Activated CD4-positive, CD25-positive, alpha-beta regulatory T cell (primary cell): ENCODE results near the gene EXOC8.

Experiments used
- DNase-seq, 4 experiments: peaks; one replicate each; lab custom pipeline; 2025; lab: John Stamatoyannopoulos, UW

The EXOC8 gene

DNA sequence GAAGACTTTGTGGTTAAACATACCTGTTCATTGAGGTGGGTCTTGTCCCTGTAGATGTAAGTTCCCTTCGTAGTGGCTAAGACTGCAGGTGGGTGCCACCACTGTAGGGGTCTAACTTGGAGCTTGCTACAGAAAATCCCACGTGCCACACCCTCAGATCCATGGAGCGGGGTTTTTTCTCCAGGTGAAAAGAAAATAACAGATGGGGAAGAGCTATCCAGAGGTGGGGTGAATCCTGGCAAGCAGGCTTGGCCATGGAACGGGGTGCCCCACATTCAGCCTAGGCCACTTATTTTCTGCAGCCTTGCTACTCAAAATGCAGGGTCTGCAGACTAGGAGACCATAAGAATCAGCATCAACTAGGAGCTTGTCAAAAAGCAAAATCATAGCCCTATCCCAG is 24.0 kb downstream of the EXOC8 start:
- DNase-seq: no peak

DNA sequence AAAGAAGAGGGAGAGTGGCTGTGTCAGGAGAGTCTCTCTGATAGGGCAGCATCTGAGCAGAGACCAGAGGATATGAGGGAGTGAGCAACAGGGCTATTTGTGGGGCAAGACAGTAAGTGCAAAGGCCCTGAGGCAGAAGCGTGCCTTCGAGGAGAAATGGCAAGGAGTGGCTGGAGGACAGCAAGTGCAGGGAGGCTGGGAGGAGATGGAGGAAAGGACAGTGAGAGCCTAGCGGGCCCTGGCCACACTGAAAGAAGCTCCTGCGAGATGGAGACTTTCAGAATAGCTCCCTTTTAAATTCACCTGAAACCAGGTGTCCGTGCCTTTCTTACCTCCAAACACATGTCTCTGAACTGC is 25.2 kb downstream of the EXOC8 start:
- DNase-seq: no peak

DNA sequence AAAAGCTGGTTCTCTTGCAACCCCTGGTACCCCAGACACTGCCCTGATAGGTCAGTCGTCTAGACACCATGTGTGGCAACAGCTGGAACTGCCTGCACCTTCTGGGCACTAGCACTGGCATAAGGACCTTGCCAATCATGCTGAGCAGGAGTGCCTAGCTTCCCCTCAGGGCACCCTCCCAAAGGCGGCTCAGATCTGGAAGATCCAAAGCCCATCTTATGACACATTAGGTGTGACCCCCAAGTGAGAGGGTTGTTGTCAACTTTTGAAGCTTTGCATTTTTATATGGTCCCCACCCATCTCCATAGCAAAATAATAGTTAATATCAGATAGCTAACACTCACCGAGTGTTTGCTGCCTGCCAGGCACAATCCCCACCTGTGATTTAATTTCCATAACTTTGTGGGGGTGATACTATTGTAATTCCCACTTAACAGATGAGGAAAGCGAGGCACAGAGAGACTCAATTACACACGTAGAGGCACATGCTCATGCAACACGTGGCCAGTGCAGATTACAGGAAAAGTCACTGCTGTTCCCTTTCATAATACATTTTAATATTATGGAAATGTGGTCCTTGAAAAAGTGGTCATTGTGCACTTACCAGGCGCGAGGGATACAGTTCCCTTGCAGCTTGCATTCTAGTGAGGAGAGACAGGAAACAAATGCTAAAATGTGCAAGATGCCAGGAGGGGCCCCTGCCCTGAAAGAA is 25.8 kb downstream of the EXOC8 start:
- DNase-seq: no peak

DNA sequence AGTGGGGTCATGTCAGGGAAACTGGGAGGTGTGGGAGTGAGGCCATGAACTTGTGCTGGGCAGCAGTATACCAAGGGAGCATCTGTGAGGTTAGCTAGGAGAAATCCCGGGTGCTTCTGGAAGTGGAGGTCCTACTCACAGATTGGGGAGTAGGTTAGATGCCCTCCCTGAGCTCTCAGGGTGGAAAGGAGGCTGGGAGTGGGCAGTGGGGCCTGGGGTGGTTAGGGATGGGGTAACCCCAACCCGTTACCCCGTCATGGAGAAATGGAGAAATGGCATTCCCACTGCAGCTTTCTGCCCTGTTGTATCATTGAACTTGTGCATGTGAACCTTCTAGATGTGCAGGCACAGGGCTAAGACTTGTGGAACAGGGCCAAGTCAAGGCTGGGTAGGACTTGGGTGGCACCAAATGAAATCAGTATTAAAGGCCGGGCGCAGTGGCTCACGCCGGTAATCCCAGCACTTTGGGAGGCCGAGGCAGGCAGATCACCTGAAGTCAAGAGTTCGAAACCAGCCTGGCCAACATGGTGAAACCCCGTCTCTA is 27.2 kb downstream of the EXOC8 start:
- no peak for DNase-seq

DNA sequence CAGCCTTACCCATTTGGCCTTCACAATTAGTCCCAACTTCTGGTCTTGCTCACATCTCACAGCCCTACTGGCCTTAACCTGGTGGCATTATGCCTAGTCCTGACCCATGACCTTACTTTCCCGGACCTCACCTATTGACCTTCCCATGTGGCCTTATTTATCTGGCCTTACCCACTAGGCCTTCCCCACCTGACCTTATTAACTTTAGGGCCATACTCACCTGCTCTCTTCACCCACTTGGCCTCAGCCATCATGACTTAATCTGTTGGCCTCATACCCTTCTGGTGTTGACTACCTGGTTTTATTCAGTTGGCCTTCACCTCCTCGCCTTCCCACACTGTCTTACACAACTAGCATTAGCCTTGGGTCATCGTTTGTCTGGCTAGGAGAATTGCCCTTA is 35.7 kb downstream of the EXOC8 start:
- no peak for DNase-seq

DNA sequence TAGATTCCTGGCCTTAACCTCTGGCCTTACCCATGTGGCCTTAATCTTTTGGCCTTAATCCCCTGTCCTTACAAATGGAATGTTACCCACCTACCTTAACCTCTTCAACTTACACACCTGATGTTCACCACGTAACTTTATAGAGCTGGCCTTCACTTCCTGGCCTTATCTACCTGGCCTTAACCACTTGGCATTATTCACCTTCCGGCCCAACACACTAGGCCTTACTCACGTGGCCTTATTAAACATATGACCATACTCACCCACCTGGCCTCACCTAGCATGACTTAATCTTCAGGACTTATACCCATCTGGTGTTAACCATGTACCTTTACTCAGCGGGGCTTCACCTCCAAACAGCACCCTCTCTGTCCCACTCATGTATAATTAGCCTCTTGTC is 41.7 kb downstream of the EXOC8 start:
- DNase-seq: no peak

DNA sequence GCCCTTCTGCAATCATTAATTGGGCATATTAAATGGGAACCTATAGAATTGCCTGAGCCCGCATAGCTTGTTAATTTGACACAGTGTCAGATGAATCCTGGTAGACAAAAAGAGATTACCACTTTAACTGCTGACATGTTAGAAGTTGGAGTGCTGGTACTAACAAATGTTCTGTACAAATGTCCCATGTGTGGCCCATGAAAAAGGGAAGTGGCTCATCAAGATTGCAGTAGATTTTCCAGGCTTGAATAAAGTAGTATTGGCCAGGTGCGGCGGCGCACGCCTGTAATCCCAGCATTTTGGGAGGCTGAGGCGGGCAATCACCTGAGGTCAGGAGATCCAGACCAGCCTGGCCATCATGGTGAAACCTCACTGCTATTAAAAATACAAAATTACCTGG is 51.0 kb downstream of the EXOC8 start:
- DNase-seq: no peak

DNA sequence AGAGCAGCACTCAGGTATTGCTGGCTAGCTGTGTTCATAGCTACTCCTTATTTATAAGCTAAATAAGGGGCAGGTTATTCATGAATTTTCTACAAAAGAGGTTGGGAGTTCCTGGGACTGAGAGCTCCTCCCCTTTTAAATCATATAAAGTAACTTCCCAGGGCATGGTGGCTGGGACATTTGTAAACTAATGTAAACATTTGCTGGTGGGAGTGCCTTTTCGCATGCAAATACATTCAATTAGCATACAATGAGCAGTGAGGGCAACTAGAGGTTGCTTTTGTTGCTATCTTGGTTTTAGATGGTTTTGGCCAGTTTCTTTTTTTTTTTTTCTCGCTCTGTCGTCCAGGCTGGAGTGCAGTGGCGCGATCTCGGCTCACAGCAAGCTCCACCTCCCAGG is 53.2 kb downstream of the EXOC8 start:
- no peak for DNase-seq
